ENCODE measurements around the gene CNTN5.

GRCh38 chr11:99037057-99037456, 16.3 kb downstream of the CNTN5 start:
- no peak for TF ChIP-seq EZH2 (IDR thresholded peaks at IDR 0.05; ENCODE audit: insufficient read depth, poor library complexity, severe bottlenecking)
- TF ChIP-seq EZH2phosphoT487 (IDR thresholded peaks at IDR 0.05; ENCODE audit: insufficient read depth, low read depth) = no peak

Data from GM23248 (cell line).